ENCODE measurements around the gene GIMAP8.

GIMAP8 gene

DNA sequence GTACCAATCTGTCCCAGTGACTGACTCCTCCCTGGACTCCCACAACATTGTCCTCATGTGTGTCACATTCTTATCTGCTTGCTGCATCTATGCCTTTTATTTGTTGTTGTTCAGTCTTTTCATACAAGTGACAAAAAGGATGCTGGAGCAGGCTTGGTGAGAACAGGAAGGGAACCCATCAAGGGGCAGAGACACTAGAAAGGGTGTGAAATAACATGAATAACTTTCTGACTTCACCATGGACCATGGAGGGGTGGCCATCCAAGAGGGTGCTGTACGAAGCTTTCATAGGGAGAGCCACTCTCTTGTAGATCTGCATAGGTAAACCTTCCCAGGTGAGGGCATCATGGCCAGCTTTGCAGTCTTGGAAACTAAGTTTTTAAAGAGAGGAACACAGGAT, 14.5 kb downstream of the GIMAP8 start:
- no peak for DNase-seq (ENCODE audit: low read depth)
- no peak for TF ChIP-seq CTCF (conservative IDR thresholded peaks at IDR 0.05; ENCODE audit: control insufficient read depth, insufficient read depth, low read depth, low read length)
- no peak overlapping the region for H3K4me3 ChIP-seq (ENCODE audit: control insufficient read depth, low read depth, low read length)

GRCh38 chr7:150465414-150465813, 15.0 kb downstream of the GIMAP8 start:
- no peak for TF ChIP-seq CTCF (conservative IDR thresholded peaks at IDR 0.05; ENCODE audit: control insufficient read depth, insufficient read depth, low read depth, low read length)
- no peak overlapping the region for H3K4me3 ChIP-seq (ENCODE audit: control insufficient read depth, low read depth, low read length)
- DNase-seq (ENCODE audit: low read depth) = no peak

GRCh38 chr7:150466477-150466876, 16.0 kb downstream of the GIMAP8 start:
- no peak for TF ChIP-seq CTCF (conservative IDR thresholded peaks at IDR 0.05; ENCODE audit: control insufficient read depth, insufficient read depth, low read depth, low read length)
- DNase-seq (ENCODE audit: low read depth) = no peak
- no peak overlapping the region for H3K4me3 ChIP-seq (ENCODE audit: control insufficient read depth, low read depth, low read length)

DNA sequence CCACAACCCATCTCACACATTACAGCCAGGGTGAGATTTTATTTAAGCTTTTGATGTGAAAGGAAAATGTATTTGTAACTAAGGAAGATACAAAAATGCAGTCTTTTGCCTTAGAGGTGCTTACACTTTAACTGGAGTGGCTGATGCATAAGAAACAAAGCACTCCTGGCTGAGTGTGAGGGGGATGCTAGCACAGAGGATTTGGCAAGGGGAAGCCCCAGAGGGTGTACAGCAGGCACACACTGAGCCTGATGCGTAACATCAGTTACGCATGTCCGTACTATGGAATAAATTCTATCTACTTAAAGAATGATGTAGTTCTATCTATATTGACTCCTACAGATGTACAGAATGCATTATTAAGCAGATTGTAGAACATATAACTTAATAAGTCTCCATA, 17.8 kb downstream of the GIMAP8 start:
- TF ChIP-seq CTCF (conservative IDR thresholded peaks at IDR 0.05; ENCODE audit: control insufficient read depth, insufficient read depth, low read depth, low read length) = no peak
- no peak for DNase-seq (ENCODE audit: low read depth)
- H3K4me3 ChIP-seq (ENCODE audit: control insufficient read depth, low read depth, low read length) = no peak overlapping the region

DNA sequence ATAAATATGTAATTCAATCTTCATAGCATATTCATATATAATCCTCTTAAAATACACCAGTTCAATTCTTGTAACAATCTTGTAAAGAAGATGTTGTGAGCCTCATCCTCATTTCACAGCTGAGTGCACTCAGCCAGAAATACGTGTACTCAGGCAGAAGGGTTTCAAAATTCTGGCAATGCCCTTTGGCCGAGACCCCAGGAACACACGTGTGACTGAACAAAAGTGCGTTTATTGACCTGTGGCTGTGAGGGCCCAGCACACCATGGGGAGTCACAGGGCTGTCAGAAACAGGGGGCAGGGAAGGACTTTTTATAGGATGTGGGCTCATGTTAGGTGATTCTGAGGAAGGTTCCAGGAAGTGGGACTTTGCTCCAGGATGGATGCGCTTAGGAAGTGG, 21.5 kb downstream of the GIMAP8 start:
- DNase-seq (ENCODE audit: low read depth) = no peak
- TF ChIP-seq CTCF (conservative IDR thresholded peaks at IDR 0.05; ENCODE audit: control insufficient read depth, insufficient read depth, low read depth, low read length) = no peak
- no peak overlapping the region for H3K4me3 ChIP-seq (ENCODE audit: control insufficient read depth, low read depth, low read length)

DNA sequence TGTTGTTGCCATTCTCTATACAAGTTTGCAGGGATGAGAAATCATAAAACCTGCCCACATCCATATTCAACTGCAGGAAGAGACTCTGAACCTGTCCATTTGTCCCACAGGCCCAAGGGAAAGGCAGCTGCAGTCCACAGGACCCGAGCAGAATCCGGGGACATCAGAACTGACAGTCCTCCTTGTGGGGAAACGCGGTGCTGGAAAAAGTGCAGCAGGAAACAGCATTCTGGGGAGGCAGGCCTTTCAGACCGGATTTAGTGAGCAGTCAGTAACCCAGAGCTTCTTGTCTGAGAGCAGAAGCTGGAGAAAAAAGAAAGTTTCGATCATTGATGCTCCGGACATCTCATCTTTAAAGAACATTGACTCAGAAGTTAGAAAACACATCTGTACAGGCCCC, 23.5 kb downstream of the GIMAP8 start:
- DNase-seq (ENCODE audit: low read depth) = no peak
- TF ChIP-seq CTCF (conservative IDR thresholded peaks at IDR 0.05; ENCODE audit: control insufficient read depth, insufficient read depth, low read depth, low read length) = no peak
- H3K4me3 ChIP-seq (ENCODE audit: control insufficient read depth, low read depth, low read length) = no peak overlapping the region

DNA sequence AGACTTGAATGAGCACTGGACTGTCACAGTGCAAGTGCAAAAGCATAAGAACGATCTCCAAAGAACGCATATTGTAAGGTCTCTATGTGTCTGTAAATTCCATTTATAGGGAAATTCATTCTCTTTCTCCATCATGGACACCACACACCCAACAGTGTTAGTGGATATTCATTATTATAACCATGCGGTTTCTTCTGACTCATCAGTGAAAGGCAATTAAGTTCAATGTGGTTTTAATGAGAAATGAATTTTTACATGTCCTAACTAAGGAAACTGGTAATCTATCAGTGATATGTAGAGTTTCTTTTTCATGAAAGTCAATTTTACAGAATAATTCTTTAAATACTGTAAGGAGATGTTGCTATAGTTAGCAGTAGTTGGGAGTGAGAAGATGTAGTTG, 25.9 kb downstream of the GIMAP8 start:
- DNase-seq (ENCODE audit: low read depth) = no peak
- TF ChIP-seq CTCF (conservative IDR thresholded peaks at IDR 0.05; ENCODE audit: control insufficient read depth, insufficient read depth, low read depth, low read length) = no peak
- no peak overlapping the region for H3K4me3 ChIP-seq (ENCODE audit: control insufficient read depth, low read depth, low read length)
